Activated T-cell treated with anti-CD3 and anti-CD28 coated beads, Interleukin-2, amount 50 U/mL, for 72 hours (primary cell): ENCODE results near the gene WASF1. TPM values are rescaled to one million over a fixed set of nuclear protein-coding genes. Genes with fewer than 3 reads are reported as not detected.
"Not testable (repeated sequence)": the region's sequence is repeated elsewhere in the genome, so short reads cannot be mapped to it uniquely, and the experiment has no call there.

Experiments
- ATAC-seq, 2 donors: fragments of 150-1000 bp; cut with Tn5 transposase; replicated peaks in 1 of 2; 2 replicates each; pipeline ENCODE4 v1.10.0; 2021; ENCODE audit warnings: moderate library complexity in 2 of 2, mild to moderate bottlenecking in 1 of 2
- DNase-seq, 2 donors: peaks; one replicate each; pipeline ENCODE4 v3.0.0; 2021 to 2022; ENCODE audit warnings: mixed read lengths in 1 of 2
- H3K27ac Mint-ChIP-seq: one replicate; pipeline ENCODE4 v1.8.0; 2022; ENCODE audit warnings: mild to moderate bottlenecking, moderate library complexity, mixed read lengths
- H3K27me3 Mint-ChIP-seq: one replicate; pipeline ENCODE4 v1.8.0; 2022; ENCODE audit warnings: low read depth, mixed read lengths
- H3K36me3 Mint-ChIP-seq, 2 donors: one replicate each; pipeline ENCODE4 v1.8.0; 2022; ENCODE audit warnings: mixed read lengths in 2 of 2, mild to moderate bottlenecking in 1 of 2; ENCODE audit not compliant: insufficient read depth in 2 of 2
- H3K4me1 Mint-ChIP-seq: one replicate; pipeline ENCODE4 v1.8.0; 2022; ENCODE audit warnings: low read depth, mixed read lengths
- H3K4me3 Mint-ChIP-seq, 2 donors: one replicate each; pipeline ENCODE4 v1.8.0; 2022; ENCODE audit warnings: mild to moderate bottlenecking in 2 of 2, mixed read lengths in 2 of 2, moderate library complexity in 2 of 2
- H3K9me3 Mint-ChIP-seq, 2 donors: one replicate each; pipeline ENCODE4 v1.8.0; 2022; ENCODE audit warnings: mixed read lengths in 2 of 2
- total RNA-seq, 2 donors: library from RNA; stranded (reverse); gene quantifications; one replicate each; pipeline ENCODE4 v1.2.3, GENCODE V29; 2022

Gene WASF1
- total RNA-seq, 2 donors from 2014 or later, result 2.6 to 3.3 TPM

- H3K27me3 Mint-ChIP-seq, result no peaks in the 10 kb centered on the region
- H3K36me3 Mint-ChIP-seq, result no peaks in the 10 kb centered on the region
- H3K4me3 Mint-ChIP-seq, result no peak overlapping the region
- H3K4me1 Mint-ChIP-seq, result no peaks in the 10 kb centered on the region
- no peaks in the 10 kb centered on the region for H3K9me3 Mint-ChIP-seq
- ATAC-seq (no peak), DNase-seq (no peak)
- H3K27ac Mint-ChIP-seq, result no peak overlapping the region
Observed at GRCh38 chr6:110097443-110097842, 82.0 kb downstream of the WASF1 start.

DNA sequence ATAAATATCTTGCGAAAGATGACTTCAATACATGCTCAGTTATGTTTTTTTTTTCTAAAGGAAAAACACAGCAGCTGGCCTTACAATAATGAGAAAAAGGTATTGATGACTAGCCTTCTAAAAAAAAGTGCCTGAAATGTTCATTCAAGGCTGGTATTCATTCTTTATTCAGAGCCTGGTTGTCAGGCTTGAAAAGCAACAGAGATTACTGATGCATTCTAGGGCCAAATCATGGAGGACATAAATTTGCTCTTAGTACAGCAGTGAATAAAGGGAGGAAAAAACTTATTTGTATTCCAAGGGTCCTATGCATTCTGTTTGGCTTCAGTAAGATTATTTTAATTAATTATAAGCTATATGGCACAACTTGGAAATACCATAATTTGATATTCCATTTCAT is 83.5 kb downstream of the WASF1 start:
- H3K27ac Mint-ChIP-seq, result no peak overlapping the region
- no peaks in the 10 kb centered on the region for H3K9me3 Mint-ChIP-seq
- DNase-seq (no peak), ATAC-seq (no peak)
- H3K36me3 Mint-ChIP-seq, result no peaks in the 10 kb centered on the region
- H3K27me3 Mint-ChIP-seq, result no peaks in the 10 kb centered on the region
- no peak overlapping the region for H3K4me3 Mint-ChIP-seq
- no peaks in the 10 kb centered on the region for H3K4me1 Mint-ChIP-seq

GRCh38 chr6:110095101-110095500 is 84.4 kb downstream of the WASF1 start:
- no peak overlapping the region for H3K4me3 Mint-ChIP-seq
- no peak overlapping the region for H3K27ac Mint-ChIP-seq
- H3K27me3 Mint-ChIP-seq, result no peaks in the 10 kb centered on the region
- no peaks in the 10 kb centered on the region for H3K4me1 Mint-ChIP-seq
- ATAC-seq (no peak), DNase-seq (no peak)
- no peaks in the 10 kb centered on the region for H3K36me3 Mint-ChIP-seq
- no peaks in the 10 kb centered on the region for H3K9me3 Mint-ChIP-seq

GRCh38 chr6:110093981-110094380 is 85.5 kb downstream of the WASF1 start:
- Mint-ChIP-seq H3K27ac (no peak overlapping the region), H3K9me3 (no peaks in the 10 kb centered on the region), H3K4me1 (no peaks in the 10 kb centered on the region), H3K27me3 (no peaks in the 10 kb centered on the region), H3K4me3 (no peak overlapping the region), H3K36me3 (no peaks in the 10 kb centered on the region)
- DNase-seq (no peak), ATAC-seq (no peak)

- no peak for ATAC-seq
- Mint-ChIP-seq H3K4me3 (no peak overlapping the region), H3K27ac (no peak overlapping the region), H3K36me3 (no peaks in the 10 kb centered on the region), H3K4me1 (no peaks in the 10 kb centered on the region), H3K27me3 (no peaks in the 10 kb centered on the region), H3K9me3 (no peaks in the 10 kb centered on the region)
- DNase-seq, result no peak
Observed at GRCh38 chr6:110090876-110091275, 88.6 kb downstream of the WASF1 start.

DNA sequence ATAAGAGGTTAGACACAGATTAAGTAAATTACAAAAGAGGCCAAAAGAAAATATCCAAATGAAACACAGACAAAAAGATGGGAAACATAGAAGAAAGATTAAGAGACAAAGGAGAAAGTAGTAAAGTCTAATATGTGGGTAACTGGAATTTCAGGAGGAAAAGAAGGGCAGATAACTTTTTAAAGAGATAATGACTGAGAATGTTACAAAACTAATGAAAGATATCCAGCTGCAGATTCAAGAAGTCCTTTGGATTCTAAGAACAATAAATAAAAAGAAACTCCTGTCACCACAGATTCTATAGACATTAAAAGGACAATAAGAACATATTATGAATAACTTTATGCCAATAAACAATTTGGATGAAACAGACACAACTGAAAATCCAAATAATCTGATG is 90.1 kb downstream of the WASF1 start:
- H3K9me3 Mint-ChIP-seq, result no peaks in the 10 kb centered on the region
- H3K27me3 Mint-ChIP-seq, result no peaks in the 10 kb centered on the region
- no peak for DNase-seq
- no peak for ATAC-seq
- H3K4me3 Mint-ChIP-seq, result no peak overlapping the region
- H3K27ac Mint-ChIP-seq, result no peak overlapping the region
- H3K4me1 Mint-ChIP-seq, result no peaks in the 10 kb centered on the region
- no peaks in the 10 kb centered on the region for H3K36me3 Mint-ChIP-seq

GRCh38 chr6:110085285-110085684 is 94.2 kb downstream of the WASF1 start:
- no peak overlapping the region for H3K4me3 Mint-ChIP-seq
- DNase-seq (no peak), ATAC-seq (no peak)
- no peak overlapping the region for H3K27ac Mint-ChIP-seq
- no peaks in the 10 kb centered on the region for H3K27me3 Mint-ChIP-seq
- H3K9me3 Mint-ChIP-seq, result no peaks in the 10 kb centered on the region
- no peaks in the 10 kb centered on the region for H3K4me1 Mint-ChIP-seq
- no peaks in the 10 kb centered on the region for H3K36me3 Mint-ChIP-seq

- no peaks in the 10 kb centered on the region for H3K36me3 Mint-ChIP-seq
- H3K9me3 Mint-ChIP-seq, result no peaks in the 10 kb centered on the region
- ATAC-seq (no peak), DNase-seq (no peak)
- no peak overlapping the region for H3K4me3 Mint-ChIP-seq
- H3K4me1 Mint-ChIP-seq, result no peaks in the 10 kb centered on the region
- no peaks in the 10 kb centered on the region for H3K27me3 Mint-ChIP-seq
- no peak overlapping the region for H3K27ac Mint-ChIP-seq
Observed at GRCh38 chr6:110083875-110084585, 95.4 kb downstream of the WASF1 start.

GRCh38 chr6:110075406-110075805 is 104.1 kb downstream of the WASF1 start:
- Mint-ChIP-seq H3K9me3 (no peaks in the 10 kb centered on the region), H3K27me3 (peaks cover 6% of the 10 kb centered on the region), H3K27ac (no peak overlapping the region), H3K4me3 (no peak overlapping the region), H3K4me1 (no peaks in the 10 kb centered on the region), H3K36me3 (no peaks in the 10 kb centered on the region)
- ATAC-seq (no peak), DNase-seq (no peak)

- not testable (repeated sequence) for H3K4me1 Mint-ChIP-seq, ATAC-seq, H3K36me3 Mint-ChIP-seq, H3K27ac Mint-ChIP-seq, H3K4me3 Mint-ChIP-seq, H3K9me3 Mint-ChIP-seq, DNase-seq
- H3K27me3 Mint-ChIP-seq, result peaks cover 19% of the 10 kb centered on the region
Observed at GRCh38 chr6:110073474-110073873, 106.0 kb downstream of the WASF1 start.

DNA sequence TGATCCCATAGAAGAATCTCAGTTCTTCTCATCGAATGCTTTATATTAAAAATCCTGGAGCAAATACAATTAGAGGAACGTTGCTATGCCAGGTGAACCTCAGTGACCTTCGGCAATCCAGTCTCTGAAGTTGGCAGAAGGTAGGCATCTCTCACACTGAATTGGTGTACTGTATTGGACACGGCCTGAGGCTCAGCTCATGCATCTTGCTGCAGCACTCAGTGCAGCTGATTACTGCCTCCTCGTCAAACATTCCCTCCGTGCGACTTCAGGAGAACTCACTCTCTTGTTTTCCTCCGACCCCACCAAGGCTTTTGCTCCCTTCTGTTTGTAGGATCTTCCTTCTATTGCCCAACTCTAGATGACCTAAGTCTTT is 110.9 kb downstream of the WASF1 start:
- Mint-ChIP-seq H3K4me3 (no peak overlapping the region), H3K36me3 (no peaks in the 10 kb centered on the region), H3K27ac (no peak overlapping the region), H3K27me3 (peaks cover 47% of the 10 kb centered on the region), H3K4me1 (peaks cover 6% of the 10 kb centered on the region), H3K9me3 (no peaks in the 10 kb centered on the region)
- DNase-seq, result no peak
- ATAC-seq, result no peak

- no peaks in the 10 kb centered on the region for H3K9me3 Mint-ChIP-seq
- ATAC-seq, result no peak
- no peak overlapping the region for H3K27ac Mint-ChIP-seq
- peaks cover 9% of the 10 kb centered on the region for H3K4me1 Mint-ChIP-seq
- no peak overlapping the region for H3K4me3 Mint-ChIP-seq
- no peak for DNase-seq
- no peaks in the 10 kb centered on the region for H3K36me3 Mint-ChIP-seq
- peaks cover 47% of the 10 kb centered on the region for H3K27me3 Mint-ChIP-seq
Observed at GRCh38 chr6:110067837-110068591, 111.5 kb downstream of the WASF1 start.

GRCh38 chr6:110064744-110065524 is 114.5 kb downstream of the WASF1 start:
- Mint-ChIP-seq H3K27ac (no peak overlapping the region), H3K4me3 (no peak overlapping the region), H3K4me1 (peaks cover 9% of the 10 kb centered on the region), H3K27me3 (peaks cover 38% of the 10 kb centered on the region), H3K9me3 (no peaks in the 10 kb centered on the region), H3K36me3 (no peaks in the 10 kb centered on the region)
- ATAC-seq (no peak), DNase-seq (no peak)
